ENCODE results near the gene FOXL3. TPM values are rescaled to one million over a fixed set of nuclear protein-coding genes. Genes with fewer than 3 reads are reported as not detected.

Gene FOXL3
- total RNA-seq, 2 experiments from 2014 or later, result not detected

GRCh38 chr7:298743-299142 lies 8.8 kb downstream of the FOXL3 start:
- CTCF ChIA-PET, result interaction anchor here (0.9 kb wide), 1 partner anchor 34 kb away, joined by 3 read pairs; no protein-coding TSS in a partner anchor
- POLR2A ChIA-PET, result no interaction called here

- ChIA-PET POLR2A (no interaction called here), CTCF (interaction anchor here (0.9 kb wide), 1 partner anchor 34 kb away, joined by 3 read pairs; no protein-coding TSS in a partner anchor)
Observed at GRCh38 chr7:299169-299568, 9.2 kb downstream of the FOXL3 start.

- ChIA-PET POLR2A (no interaction called here), CTCF (interaction anchor here (0.9 kb wide), 1 partner anchor 33 kb away, joined by 3 read pairs; no protein-coding TSS in a partner anchor)
Observed at GRCh38 chr7:299628-300027, 9.7 kb downstream of the FOXL3 start.

- POLR2A ChIA-PET, result no interaction called here
- CTCF ChIA-PET, result no interaction called here
Observed at GRCh38 chr7:300048-300447, 10.1 kb downstream of the FOXL3 start.

GRCh38 chr7:300546-301290 lies 10.7 kb downstream of the FOXL3 start:
- ChIA-PET POLR2A (no interaction called here), CTCF (no interaction called here)

GRCh38 chr7:301291-302053 lies 11.5 kb downstream of the FOXL3 start:
- ChIA-PET CTCF (no interaction called here), POLR2A (no interaction called here)

GRCh38 chr7:302054-302992 lies 12.4 kb downstream of the FOXL3 start:
- POLR2A ChIA-PET, result no interaction called here
- CTCF ChIA-PET, result no interaction called here

- ChIA-PET CTCF (no interaction called here), POLR2A (no interaction called here)
Observed at GRCh38 chr7:303425-303824, 13.5 kb downstream of the FOXL3 start.

GRCh38 chr7:303884-304573 lies 14.1 kb downstream of the FOXL3 start:
- CTCF ChIA-PET, result no interaction called here
- POLR2A ChIA-PET, result no interaction called here

- ChIA-PET CTCF (no interaction called here), POLR2A (no interaction called here)
Observed at GRCh38 chr7:304574-305409, 14.8 kb downstream of the FOXL3 start.

GRCh38 chr7:305410-306151 lies 15.6 kb downstream of the FOXL3 start:
- CTCF ChIA-PET, result no interaction called here
- POLR2A ChIA-PET, result no interaction called here

GRCh38 chr7:307970-308369 lies 18.0 kb downstream of the FOXL3 start:
- POLR2A ChIA-PET, result no interaction called here

GRCh38 chr7:309586-310228 lies 19.7 kb downstream of the FOXL3 start:
- ChIA-PET CTCF (no interaction called here), POLR2A (no interaction called here)

More at GRCh38 chr7:307970-308369, 18.0 kb downstream of the FOXL3 start:
- CTCF ChIA-PET, result no interaction called here

GRCh38 chr7:311131-311680 lies 21.2 kb downstream of the FOXL3 start:
- ChIA-PET POLR2A (no interaction called here), CTCF (no interaction called here)

GRCh38 chr7:311796-312195 lies 21.8 kb downstream of the FOXL3 start:
- ChIA-PET POLR2A (no interaction called here), CTCF (no interaction called here)

- ChIA-PET CTCF (no interaction called here), POLR2A (no interaction called here)
Observed at GRCh38 chr7:312424-312823, 22.5 kb downstream of the FOXL3 start.

- CTCF ChIA-PET, result no interaction called here
- POLR2A ChIA-PET, result no interaction called here
Observed at GRCh38 chr7:314853-315252, 24.9 kb downstream of the FOXL3 start.
